ENCODE data around the gene MYO1H.

DNA sequence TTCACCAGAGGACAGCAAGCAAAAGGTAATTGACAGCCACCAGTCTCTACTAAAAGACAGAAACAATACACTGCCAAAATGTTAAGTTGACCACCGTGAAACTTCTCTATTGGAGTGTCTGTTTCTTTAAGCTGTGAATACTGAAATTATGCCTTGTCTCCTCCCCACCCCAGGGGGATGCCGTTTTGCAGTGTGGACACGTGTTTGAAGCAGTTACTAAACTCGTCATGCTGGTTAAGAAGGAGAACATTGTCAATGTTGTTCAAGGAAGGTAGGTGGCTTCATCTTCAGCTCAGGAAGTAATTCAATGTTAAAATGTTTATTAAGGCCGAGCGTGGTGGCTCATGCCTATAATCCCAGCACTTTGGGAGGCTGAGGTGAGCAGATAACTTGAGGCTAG, 96.6 kb downstream of the MYO1H start:
- TF ChIP-seq, protein P1, sequence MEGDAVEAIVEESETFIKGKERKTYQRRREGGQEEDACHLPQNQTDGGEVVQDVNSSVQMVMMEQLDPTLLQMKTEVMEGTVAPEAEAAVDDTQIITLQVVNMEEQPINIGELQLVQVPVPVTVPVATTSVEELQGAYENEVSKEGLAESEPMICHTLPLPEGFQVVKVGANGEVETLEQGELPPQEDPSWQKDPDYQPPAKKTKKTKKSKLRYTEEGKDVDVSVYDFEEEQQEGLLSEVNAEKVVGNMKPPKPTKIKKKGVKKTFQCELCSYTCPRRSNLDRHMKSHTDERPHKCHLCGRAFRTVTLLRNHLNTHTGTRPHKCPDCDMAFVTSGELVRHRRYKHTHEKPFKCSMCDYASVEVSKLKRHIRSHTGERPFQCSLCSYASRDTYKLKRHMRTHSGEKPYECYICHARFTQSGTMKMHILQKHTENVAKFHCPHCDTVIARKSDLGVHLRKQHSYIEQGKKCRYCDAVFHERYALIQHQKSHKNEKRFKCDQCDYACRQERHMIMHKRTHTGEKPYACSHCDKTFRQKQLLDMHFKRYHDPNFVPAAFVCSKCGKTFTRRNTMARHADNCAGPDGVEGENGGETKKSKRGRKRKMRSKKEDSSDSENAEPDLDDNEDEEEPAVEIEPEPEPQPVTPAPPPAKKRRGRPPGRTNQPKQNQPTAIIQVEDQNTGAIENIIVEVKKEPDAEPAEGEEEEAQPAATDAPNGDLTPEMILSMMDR (IDR thresholded peaks at IDR 0.05 in 2 of 3, conservative IDR thresholded peaks at IDR 0.05 in 1 of 3; ENCODE audit: borderline replicate concordance in 1 of 3, insufficient read depth in 1 of 3, low read depth in 2 of 3, low read length in 2 of 3) = no peak
- no peak for TF ChIP-seq POLR2A (IDR thresholded peaks at IDR 0.05; ENCODE audit: borderline replicate concordance, extremely low read depth, insufficient read depth, insufficient read length)
- TF ChIP-seq SIN3A (IDR thresholded peaks at IDR 0.05; ENCODE audit: low read depth) = no peak
- TF ChIP-seq SP1 (IDR thresholded peaks at IDR 0.05; ENCODE audit: low read depth) = no peak
- TF ChIP-seq RAD21 (IDR thresholded peaks at IDR 0.05; ENCODE audit: low read depth) = no peak
- no peak for TF ChIP-seq EZH2 (IDR thresholded peaks at IDR 0.05)
- no peak for TF ChIP-seq YY1 (IDR thresholded peaks at IDR 0.05; ENCODE audit: extremely low read depth, insufficient replicate concordance, low read depth, low read length)
- TF ChIP-seq JUND (IDR thresholded peaks at IDR 0.05) = no peak
- no peak for TF ChIP-seq EZH2phosphoT487 (IDR thresholded peaks at IDR 0.05; ENCODE audit: borderline replicate concordance)
- no peak for TF ChIP-seq POLR2AphosphoS5 (IDR thresholded peaks at IDR 0.05; ENCODE audit: low read depth, low read length)

All from HCT116 (cell line).